CD4-positive, alpha-beta T cell (primary cell): ENCODE data around the gene NINL. TPM values are rescaled to one million over a fixed set of nuclear protein-coding genes. Genes with fewer than 3 reads are reported as not detected.

Experiments
- ATAC-seq: fragments of 200-7000 bp; cut with Tn5 transposase; one replicate; pipeline ENCODE4 v1.10.0; 2022; ENCODE audit warnings: mild to moderate bottlenecking; ENCODE audit not compliant: poor library complexity
- CTCF ChIA-PET: fragments of 350-600 bp; sonication (Branson Sonifier 250); formaldehyde crosslinking; loops from one replicate; lab custom pipeline; 2021; ENCODE audit warnings: antibody characterized with exemption, inconsistent platforms; lab: Charles Lee
- POLR2A ChIA-PET: fragments of 350-600 bp; sonication (Branson Sonifier 250); formaldehyde crosslinking; loops from one replicate; lab custom pipeline; 2021; ENCODE audit warnings: antibody characterized with exemption, inconsistent platforms; lab: Charles Lee
- DNase-seq, 14 experiments: peaks; one replicate each; pipeline ENCODE4 v3.0.0-alpha.2; 2013 to 2020; ENCODE audit warnings: mixed read lengths in 2 of 14
- H3K27ac ChIP-seq, 2 donors: one replicate each; pipeline versions ENCODE4 v1.5.1 to v1.7.0; 2013; ENCODE audit warnings: low read length in 2 of 2, low read depth in 1 of 2, mild to moderate bottlenecking in 1 of 2
- H3K27me3 ChIP-seq, 2 experiments: 1 replicate in 1 of 2; 2 replicates in 1 of 2; pipeline versions ENCODE4 v1.6.1 to v1.7.0; 2013; ENCODE audit warnings: low read length in 2 of 2, control low read depth in 1 of 2, mild to moderate bottlenecking in 1 of 2, moderate library complexity in 1 of 2; ENCODE audit not compliant: insufficient read depth in 2 of 2, control insufficient read depth in 1 of 2
- H3K36me3 ChIP-seq: one replicate; pipeline ENCODE4 v1.6.1; 2013; ENCODE audit warnings: low read length, control low read depth; ENCODE audit not compliant: insufficient read depth
- H3K4me1 ChIP-seq: one replicate; pipeline ENCODE4 v1.6.1; 2013; ENCODE audit warnings: low read length, control low read depth; ENCODE audit not compliant: insufficient read depth
- H3K4me3 ChIP-seq: one replicate; pipeline ENCODE4 v1.5.1; 2013; ENCODE audit warnings: mild to moderate bottlenecking, low read length, moderate library complexity
- H3K9me3 ChIP-seq, 2 experiments: 1 replicate in 1 of 2; 2 replicates in 1 of 2; pipeline versions ENCODE4 v1.6.1 to v1.7.0; 2013; ENCODE audit warnings: low read length in 2 of 2, mild to moderate bottlenecking in 2 of 2, control low read depth in 1 of 2, moderate library complexity in 1 of 2; ENCODE audit not compliant: control insufficient read depth in 1 of 2, insufficient read depth in 1 of 2
- H3K27ac Mint-ChIP-seq: one replicate; pipeline ENCODE4 v1.8.0; 2020; ENCODE audit warnings: mixed read lengths
- H3K27me3 Mint-ChIP-seq: one replicate; pipeline ENCODE4 v1.8.0; 2021; ENCODE audit warnings: mixed read lengths
- H3K36me3 Mint-ChIP-seq: one replicate; pipeline ENCODE4 v1.8.0; 2021; ENCODE audit warnings: low read depth, mixed read lengths
- H3K4me1 Mint-ChIP-seq: one replicate; pipeline ENCODE4 v1.8.0; 2021; ENCODE audit warnings: low read depth, mixed read lengths
- H3K4me3 Mint-ChIP-seq: one replicate; pipeline ENCODE4 v1.8.0; 2020; ENCODE audit warnings: mild to moderate bottlenecking, mixed read lengths
- H3K9me3 Mint-ChIP-seq: one replicate; pipeline ENCODE4 v1.8.0; 2020; ENCODE audit warnings: mixed read lengths
- intact Hi-C, 2 experiments: fragments of 100-400 bp; cut with DNase I in 1 of 2; cut with micrococcal nuclease in 1 of 2; formaldehyde crosslinking; loops; one replicate each; pipeline versions ENCODE4 v1.15.1 to v1.9.0; 2023 to 2025; cut with DNase I, micrococcal nuclease
- total RNA-seq, 174 experiments: library from RNA in 2 of 174; stranded (reverse) in 2 of 174; gene quantifications; one replicate each; pipeline ENCODE4 v1.2.3 and lab custom pipeline; 2021 to 2026
- TF ChIP-seq, protein P1 (sequence below): fragments of 200-600 bp; IDR thresholded peaks from one replicate; pipeline ENCODE4 v1.8.0; 2022; ENCODE audit warnings: antibody characterized with exemption, mild to moderate bottlenecking

NINL gene
- total RNA-seq, 2 experiments from 2014 or later = 2.7 to 4.0 TPM

- H3K4me1 Mint-ChIP-seq = peaks cover 8% of the 10 kb centered on the region
- no peak for ATAC-seq
- H3K9me3 ChIP-seq = no peaks in the 10 kb centered on the region
- ChIA-PET CTCF (no interaction called here), POLR2A (no interaction called here)
- no peak overlapping the region for H3K27ac Mint-ChIP-seq
- no peaks in the 10 kb centered on the region for H3K36me3 ChIP-seq
- no peaks in the 10 kb centered on the region for H3K27me3 Mint-ChIP-seq
- no peak overlapping the region for H3K27ac ChIP-seq
- H3K4me1 ChIP-seq = no peaks in the 10 kb centered on the region
- H3K27me3 ChIP-seq = no peaks in the 10 kb centered on the region
- TF ChIP-seq, protein P1, sequence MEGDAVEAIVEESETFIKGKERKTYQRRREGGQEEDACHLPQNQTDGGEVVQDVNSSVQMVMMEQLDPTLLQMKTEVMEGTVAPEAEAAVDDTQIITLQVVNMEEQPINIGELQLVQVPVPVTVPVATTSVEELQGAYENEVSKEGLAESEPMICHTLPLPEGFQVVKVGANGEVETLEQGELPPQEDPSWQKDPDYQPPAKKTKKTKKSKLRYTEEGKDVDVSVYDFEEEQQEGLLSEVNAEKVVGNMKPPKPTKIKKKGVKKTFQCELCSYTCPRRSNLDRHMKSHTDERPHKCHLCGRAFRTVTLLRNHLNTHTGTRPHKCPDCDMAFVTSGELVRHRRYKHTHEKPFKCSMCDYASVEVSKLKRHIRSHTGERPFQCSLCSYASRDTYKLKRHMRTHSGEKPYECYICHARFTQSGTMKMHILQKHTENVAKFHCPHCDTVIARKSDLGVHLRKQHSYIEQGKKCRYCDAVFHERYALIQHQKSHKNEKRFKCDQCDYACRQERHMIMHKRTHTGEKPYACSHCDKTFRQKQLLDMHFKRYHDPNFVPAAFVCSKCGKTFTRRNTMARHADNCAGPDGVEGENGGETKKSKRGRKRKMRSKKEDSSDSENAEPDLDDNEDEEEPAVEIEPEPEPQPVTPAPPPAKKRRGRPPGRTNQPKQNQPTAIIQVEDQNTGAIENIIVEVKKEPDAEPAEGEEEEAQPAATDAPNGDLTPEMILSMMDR = no peak
- DNase-seq = no peak
- no peaks in the 10 kb centered on the region for H3K9me3 Mint-ChIP-seq
- H3K4me3 ChIP-seq = no peak overlapping the region
- H3K36me3 Mint-ChIP-seq = no peaks in the 10 kb centered on the region
- intact Hi-C loops = no loop called here
- no peak overlapping the region for H3K4me3 Mint-ChIP-seq
Measured at GRCh38 chr20:25537890-25538289, 47.4 kb downstream of the NINL start.

DNA sequence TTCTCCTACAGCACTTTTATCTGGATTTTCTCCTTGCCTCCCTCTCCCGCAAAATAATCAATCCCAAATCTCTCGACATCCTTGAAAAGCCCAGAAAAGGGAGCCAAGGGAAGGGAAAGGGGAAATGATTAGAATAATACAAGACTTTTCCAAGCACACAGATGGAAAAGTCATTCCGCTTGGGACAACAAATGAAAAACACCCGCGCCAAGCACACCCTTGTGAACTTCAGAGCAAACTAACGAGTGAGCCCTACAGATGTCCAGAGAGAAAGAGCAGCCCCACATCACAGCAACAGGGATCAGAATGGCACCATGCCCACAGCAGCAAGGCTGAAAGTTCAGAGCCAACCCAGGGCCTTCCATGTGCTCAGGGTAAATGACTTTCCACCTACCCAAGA, 49.6 kb downstream of the NINL start:
- TF ChIP-seq, protein P1 = no peak
- Histone ChIP-seq H3K4me1 (no peaks in the 10 kb centered on the region), H3K4me3 (no peak overlapping the region), H3K9me3 (peaks cover 0 to 9% of the 10 kb centered on the region in 2 experiments), H3K27me3 (no peaks in the 10 kb centered on the region), H3K36me3 (no peaks in the 10 kb centered on the region), H3K27ac (no peak overlapping the region)
- no peak overlapping the region for H3K27ac Mint-ChIP-seq
- no peak for ATAC-seq
- H3K4me1 Mint-ChIP-seq = no peaks in the 10 kb centered on the region
- H3K36me3 Mint-ChIP-seq = no peaks in the 10 kb centered on the region
- no peak overlapping the region for H3K4me3 Mint-ChIP-seq
- H3K27me3 Mint-ChIP-seq = no peaks in the 10 kb centered on the region
- H3K9me3 Mint-ChIP-seq = peaks cover 2% of the 10 kb centered on the region
- no peak for DNase-seq
- ChIA-PET CTCF (no interaction called here), POLR2A (no interaction called here)
- intact Hi-C loops = no loop called here

- CTCF ChIA-PET = no interaction called here
- intact Hi-C loops = no loop called here
- Histone ChIP-seq H3K27me3 (no peaks in the 10 kb centered on the region), H3K4me1 (no peaks in the 10 kb centered on the region), H3K9me3 (peaks cover 0 to 10% of the 10 kb centered on the region in 2 experiments), H3K36me3 (no peaks in the 10 kb centered on the region), H3K27ac (no peak overlapping the region), H3K4me3 (no peak overlapping the region)
- ATAC-seq (no peak), DNase-seq (no peak)
- no peak overlapping the region for H3K4me3 Mint-ChIP-seq
- H3K27ac Mint-ChIP-seq = no peak overlapping the region
- peaks cover 2% of the 10 kb centered on the region for H3K9me3 Mint-ChIP-seq
- H3K4me1 Mint-ChIP-seq = no peaks in the 10 kb centered on the region
- POLR2A ChIA-PET = no interaction called here
- TF ChIP-seq, protein P1 = no peak
- no peaks in the 10 kb centered on the region for H3K27me3 Mint-ChIP-seq
- H3K36me3 Mint-ChIP-seq = no peaks in the 10 kb centered on the region
Measured at GRCh38 chr20:25534845-25535244, 50.5 kb downstream of the NINL start.
